GM12878 (cell line): ENCODE results near the gene GYPC. TPM values are rescaled to one million over a fixed set of nuclear protein-coding genes. Genes with fewer than 3 reads are reported as not detected.

Experiments
- ATAC-seq: fragments of 200-7000 bp; cut with Tn5 transposase; 3 replicates; pipeline ENCODE4 v1.9.1; 2020; ENCODE audit warnings: mild to moderate bottlenecking, moderate library complexity
- BruUV-seq: library from RNA; stranded (reverse); fragments of 400-500 nt; replicated peaks from 2 replicates; lab custom pipeline; 2021; lab: Mats Ljungman, UMichigan
- CTCF ChIA-PET: fragments of 300-600 bp; sonication (Branson Sonifier 250); formaldehyde crosslinking; extraction: SDS; loops from one replicate; lab custom pipeline; 2021; ENCODE audit warnings: inconsistent platforms; lab: Yijun Ruan, JAX
- POLR2A ChIA-PET: fragments of 350-600 bp; formaldehyde crosslinking; extraction: SDS; loops from one replicate; lab custom pipeline; 2021; ENCODE audit warnings: inconsistent platforms; lab: Charles Lee
- RAD21 ChIA-PET: fragments of 300-600 bp; sonication (Branson Sonifier 250); formaldehyde crosslinking; loops from one replicate; lab custom pipeline; 2023; ENCODE audit warnings: antibody characterized with exemption; ENCODE audit not compliant: unreplicated experiment; lab: Charles Lee
- SMC1A ChIA-PET: fragments of 300-600 bp; sonication (Branson Sonifier 250); formaldehyde crosslinking; loops from one replicate; lab custom pipeline; 2023; ENCODE audit not compliant: unreplicated experiment, uncharacterized antibody; lab: Charles Lee
- DNase-seq: peaks from one replicate; pipeline ENCODE4 v3.0.0-alpha.2; 2011; ENCODE audit warnings: low read depth, low spot score
- FAIRE-seq: peaks from 3 replicates; lab custom pipeline; 2011; peaks lifted over from hg19 to GRCh38; lab: Jason Lieb, UNC
- H2AFZ ChIP-seq: 2 replicates; pipeline ENCODE4 v1.6.0; 2011; ENCODE audit warnings: low read depth, low read length, control low read depth; ENCODE audit not compliant: control insufficient read depth
- H3K27ac ChIP-seq: 2 replicates; pipeline ENCODE4 v1.5.1; 2011; ENCODE audit warnings: control low read depth; ENCODE audit not compliant: control insufficient read depth, insufficient read depth
- H3K27me3 ChIP-seq, 2 experiments: replicated peaks in 1 of 2; 2 replicates each; pipeline versions ENCODE4 v1.6.0 to v1.6.1; 2011; ENCODE audit warnings: low read length in 1 of 2; ENCODE audit not compliant: control insufficient read depth in 2 of 2, insufficient read depth in 2 of 2
- H3K36me3 ChIP-seq, 2 experiments: 2 replicates each; pipeline ENCODE4 v1.5.1; 2011; ENCODE audit warnings: low read length in 1 of 2; ENCODE audit not compliant: control insufficient read depth in 2 of 2, insufficient read depth in 2 of 2
- H3K4me1 ChIP-seq: 2 replicates; pipeline ENCODE4 v1.6.1; 2011; ENCODE audit warnings: mild to moderate bottlenecking, low read length, moderate library complexity, mixed read lengths; ENCODE audit not compliant: control insufficient read depth, insufficient read depth
- H3K4me2 ChIP-seq: 2 replicates; pipeline ENCODE4 v1.6.0; 2011; ENCODE audit warnings: control low read depth; ENCODE audit not compliant: control insufficient read depth, insufficient read depth
- H3K4me3 ChIP-seq: fragments of 200-600 bp; sonication (generic); 2 replicates; pipeline ENCODE4 v1.5.1; 2016
- H3K79me2 ChIP-seq: 2 replicates; pipeline ENCODE4 v1.6.0; 2011; ENCODE audit warnings: low read length; ENCODE audit not compliant: control insufficient read depth, insufficient read depth
- H3K9ac ChIP-seq: 2 replicates; pipeline ENCODE4 v1.8.0; 2011; ENCODE audit warnings: low read length, control low read depth, mixed read lengths; ENCODE audit not compliant: control insufficient read depth, insufficient read depth
- H3K9me3 ChIP-seq: replicated peaks from 3 replicates; pipeline ENCODE4 v1.5.1; 2011; ENCODE audit warnings: mild to moderate bottlenecking, low read length; ENCODE audit not compliant: control insufficient read depth, insufficient read depth
- H4K20me1 ChIP-seq: 2 replicates; pipeline ENCODE4 v1.6.0; 2011; ENCODE audit not compliant: control insufficient read depth, insufficient read depth
- ATF2 ChIP-seq: IDR thresholded peaks from 2 replicates; pipeline ENCODE4 v1.6.1; 2012; ENCODE audit warnings: low read length, inconsistent platforms
- ATF7 ChIP-seq: fragments of 450-650 bp; IDR thresholded peaks from 2 replicates; pipeline ENCODE4 v1.6.1; 2016; ENCODE audit warnings: low read depth, mild to moderate bottlenecking
- EED ChIP-seq: sonication (generic); IDR thresholded peaks from 2 replicates; pipeline ENCODE4 v1.6.1; 2016; ENCODE audit warnings: antibody characterized with exemption, low read depth
- EP300 ChIP-seq, 2 experiments: fragments of 150-350 bp in 1 of 2; IDR thresholded peaks; 2 replicates each; pipeline ENCODE4 v1.6.1; 2011 to 2012; ENCODE audit warnings: low read depth in 2 of 2, low read length in 2 of 2, borderline replicate concordance in 1 of 2, improper control_type of control experiment in 1 of 2, inconsistent platforms in 1 of 2; ENCODE audit not compliant: control insufficient read depth in 1 of 2
- ESRRA ChIP-seq: IDR thresholded peaks from 2 replicates; pipeline ENCODE4 v1.6.1; 2012; ENCODE audit warnings: mild to moderate bottlenecking, low read length, improper control_type of control experiment
- FOS ChIP-seq: IDR thresholded peaks from 3 replicates; pipeline ENCODE4 v1.6.1; 2011; ENCODE audit warnings: borderline replicate concordance; ENCODE audit not compliant: insufficient read length; ENCODE audit errors: extremely low read depth
- IKZF1 ChIP-seq: fragments of 450-650 bp; conservative IDR thresholded peaks from 2 replicates; pipeline ENCODE4 v1.6.1; 2017; ENCODE audit warnings: antibody characterized with exemption, mild to moderate bottlenecking
- IRF3 ChIP-seq: fragments of 450-650 bp; IDR thresholded peaks from 2 replicates; pipeline ENCODE4 v1.6.1; 2014; ENCODE audit warnings: mild to moderate bottlenecking
- KAT2A ChIP-seq: conservative IDR thresholded peaks from 2 replicates; pipeline ENCODE4 v1.6.1; 2011; ENCODE audit warnings: low read depth, low read length; ENCODE audit not compliant: control insufficient read depth
- MEF2B ChIP-seq: fragments of 450-650 bp; IDR thresholded peaks from 2 replicates; pipeline ENCODE4 v1.6.1; 2018; ENCODE audit warnings: mild to moderate bottlenecking, moderate library complexity; ENCODE audit not compliant: partially characterized antibody, poor library complexity, severe bottlenecking
- NFYB ChIP-seq: IDR thresholded peaks from 2 replicates; pipeline ENCODE4 v1.6.1; 2011; ENCODE audit warnings: low read depth, mild to moderate bottlenecking, low read length, improper control_type of control experiment, moderate library complexity; ENCODE audit not compliant: insufficient read depth
- POU2F2 ChIP-seq: IDR thresholded peaks from 3 replicates; pipeline ENCODE4 v1.6.1; 2011; ENCODE audit warnings: low read depth, mild to moderate bottlenecking, low read length, borderline replicate concordance
- PRDM15 ChIP-seq: fragments of 450-650 bp; formaldehyde crosslinking; IDR thresholded peaks from 2 replicates; pipeline ENCODE4 v1.4.0; 2020; ENCODE audit warnings: mild to moderate bottlenecking, moderate library complexity
- SIN3A ChIP-seq: IDR thresholded peaks from 2 replicates; pipeline ENCODE4 v1.6.1; 2012; ENCODE audit warnings: low read depth, low read length, improper control_type of control experiment
- SMC3 ChIP-seq: IDR thresholded peaks from 2 replicates; pipeline ENCODE4 v1.6.1; 2011; ENCODE audit warnings: low read length, improper control_type of control experiment, borderline replicate concordance
- TCF3 ChIP-seq: IDR thresholded peaks from 2 replicates; pipeline ENCODE4 v1.6.1; 2012; ENCODE audit warnings: low read depth, mild to moderate bottlenecking, low read length, borderline replicate concordance; ENCODE audit not compliant: insufficient read depth
- YBX1 ChIP-seq: fragments of 450-650 bp; IDR thresholded peaks from 2 replicates; pipeline ENCODE4 v1.6.1; 2016; ENCODE audit warnings: antibody characterized with exemption
- ZNF622 ChIP-seq: fragments of 450-650 bp; IDR thresholded peaks from 2 replicates; pipeline ENCODE4 v1.6.1; 2017; ENCODE audit warnings: mild to moderate bottlenecking, inconsistent platforms
- WGBS: methylation state at CpG from one replicate; pipeline ENCODE4 v1.1.6; 2016; ENCODE audit warnings: low lambda C conversion rate; ENCODE audit not compliant: insufficient replicate concordance, insufficient coverage; ENCODE audit errors: missing lambda C conversion rate; 5-methylcytosine and 5-hydroxymethylcytosine counted together
- in situ Hi-C: fragments of 300-500 bp; cut with MboI; formaldehyde crosslinking; loops from 9 replicates; pipeline ENCODE4 v1.14.3; 2018; ENCODE audit warnings: mixed read lengths
- intact Hi-C: fragments of 100-400 bp; cut with micrococcal nuclease; formaldehyde crosslinking; loops from one replicate; pipeline ENCODE4 v1.14.2; 2022; ENCODE audit not compliant: unreplicated experiment
- polyA plus RNA-seq, 11 experiments: library from polyadenylated mRNA; depleted of rRNA in 4 of 11; unstranded in 6 of 11; stranded (reverse) in 5 of 11; fragments of >200 nt; fragmentation: Nextera tagmentation in 4 of 11; fragmentation: Illumina TruSeq in 1 of 11; extraction: Ambion mirVana in 4 of 11; extraction: Trizol in 1 of 11; gene quantifications; 1 replicate in 1 of 11; 2 replicates in 10 of 11; pipeline versions ENCODE4 v1.2.1 to v1.2.3, GENCODE V29; 2011 to 2016; ENCODE audit warnings: inconsistent platforms in 2 of 11, missing spikeins in 2 of 11, low read depth in 1 of 11
- total RNA-seq, 4 experiments: library from RNA; depleted of rRNA in 3 of 4; stranded (reverse); fragments of >200 nt in 3 of 4; fragmentation: Illumina TruSeq in 1 of 4; extraction: Trizol in 1 of 4; gene quantifications; 2 replicates each; pipeline versions ENCODE4 v1.2.1 to v1.2.3, GENCODE V29; 2013 to 2021

Gene GYPC
- total and polyA plus RNA-seq, 10 of the 15 experiments (the other 5 are each of a cell fraction or from before 2014, with no cell fraction given): 26.2 to 150 (median 81.4) TPM

DNA sequence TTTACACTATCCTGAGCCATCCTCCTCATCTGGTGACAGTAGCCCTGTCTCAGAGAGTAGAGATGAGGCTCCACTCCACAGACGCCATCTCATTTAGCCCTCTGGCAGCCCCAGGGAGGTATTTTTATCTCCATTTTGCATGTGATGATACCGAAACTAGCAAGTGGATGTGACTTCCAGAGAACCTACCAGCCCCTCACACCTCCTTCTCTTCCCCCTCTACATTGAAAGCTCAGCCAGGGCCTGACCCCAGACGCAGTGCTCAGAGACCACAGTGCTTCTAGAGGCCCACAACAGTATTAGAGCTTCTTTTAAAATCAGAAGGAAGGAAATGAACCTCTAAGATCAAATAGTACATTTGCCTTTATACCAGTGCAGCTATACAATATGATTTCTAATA, 8.3 kb downstream of the GYPC start:
- ATAC-seq (peak; percentile 84), FAIRE-seq (no peak), DNase-seq (peak; percentile 67)
- intact Hi-C loops (no loop called here), in situ Hi-C loops (loop anchor here (25.0 kb wide), 1 partner anchor 723 kb away; the partner anchor contains the start of gene MAP3K2)
- Histone ChIP-seq H3K27ac (peak overlapping the region; percentile 89), H3K27me3 (no peaks in the 10 kb centered on the region), H3K9ac (peak overlapping the region; percentile 54), H3K79me2 (peaks cover 78% of the 10 kb centered on the region), H3K4me2 (peak overlapping the region; percentile 93), H4K20me1 (no peaks in the 10 kb centered on the region), H2AFZ (no peak overlapping the region), H3K4me1 (peaks cover 55% of the 10 kb centered on the region), H3K36me3 (peaks cover 0 to 7% of the 10 kb centered on the region in 2 experiments; a peak in 2 of 4 replicates), H3K4me3 (peak overlapping the region; percentile 22; the same call in 1 of the 2 replicates), H3K9me3 (no peaks in the 10 kb centered on the region)
- POLR2A ChIA-PET: interaction anchor here (1.0 kb wide), 2 partner anchors 48 to 418 kb away, joined by 4 to 8 read pairs; no protein-coding TSS in a partner anchor
- WGBS: 0% methylated on average over 3 of the region's 3 CpGs
- RAD21 ChIA-PET: interaction anchor here (1.2 to 2.1 kb wide), 2 partner anchors 112 to 443 kb away, joined by 3 to 7 read pairs; partner anchors contain the start of gene BIN1
- SMC1A ChIA-PET: interaction anchor here (0.6 to 2.3 kb wide), 9 partner anchors 11 to 136 kb away, joined by 3 to 16 read pairs (median 3); no protein-coding TSS in a partner anchor
- CTCF ChIA-PET: interaction anchor here (1.4 to 3.4 kb wide), 5 partner anchors 10 to 138 kb away, joined by 3 to 14 read pairs (median 5); no protein-coding TSS in a partner anchor
- BruUV-seq: no TSS peak
- TF ChIP-seq NFYB (no peak), ZNF622 (no peak), EED (peak; percentile 44; the same call in 1 of the 2 replicates), ESRRA (no peak), PRDM15 (CRISPR knock-in tag) (no peak), SIN3A (no peak), ATF7 (peak; percentile 49; the same call in 1 of the 2 replicates), MEF2B (peak; percentile 48), ATF2 (0 out of 2 replicates have a peak, but pooled peaks have one; percentile 18), KAT2A (no peak), EP300 (IDR thresholded peaks at IDR 0.05; ENCODE audit: borderline replicate concordance in 1 of 2, control insufficient read depth in 1 of 2, low read depth in 2 of 2, low read length in 2 of 2) (peak in 1 of 2 experiments; percentile 53; a peak in 1 of 4 replicates), YBX1 (no peak), SMC3 (peak; percentile 25; the same call in 1 of the 2 replicates), IKZF1 (peak; percentile 44; the same call in 1 of the 2 replicates), IRF3 (no peak), FOS (no peak), TCF3 (no peak), POU2F2 (peak; percentile 59; the same call in 1 of the 3 replicates)
